ENCODE data around the gene ADAMTS7. TPM values are rescaled to one million over a fixed set of nuclear protein-coding genes. Genes with fewer than 3 reads are reported as not detected.
"Not testable (repeated sequence)": the region's sequence is repeated elsewhere in the genome, so short reads cannot be mapped to it uniquely, and the experiment has no call there.

Gene ADAMTS7
- total and polyA plus RNA-seq, 2 of the 8 experiments (the other 6 are each of a cell fraction or from before 2014, with no cell fraction given) = 27.9 to 45.2 TPM

- H2BK120ac ChIP-seq (replicated peaks; ENCODE audit: low read depth, low read length); H3K27ac ChIP-seq (ENCODE audit: low read depth, low read length); H2BK20ac ChIP-seq (ENCODE audit: low read length); H3K18ac ChIP-seq (ENCODE audit: extremely low read depth, low read length); H3K4me1 ChIP-seq (replicated peaks in 1 of 4; ENCODE audit: control insufficient read depth in 3 of 4, insufficient read depth in 4 of 4, low read length in 3 of 4); POLR2A ChIA-PET (ENCODE audit: partially characterized antibody); H3K79me1 ChIP-seq (ENCODE audit: low read depth, low read length); DNase-seq (ENCODE audit: low read depth in 1 of 2, low spot score in 2 of 2); H3K9me3 ChIP-seq (ENCODE audit: insufficient read depth in 2 of 2, low read depth in 1 of 2, low read length in 1 of 2); H4K8ac ChIP-seq (ENCODE audit: extremely low read depth, insufficient read depth, low read length); FAIRE-seq; H3K9ac ChIP-seq (replicated peaks in 1 of 4; ENCODE audit: extremely low read depth in 1 of 4, low read depth in 3 of 4, low read length in 3 of 4); H3K23ac ChIP-seq (ENCODE audit: insufficient read length); H2BK15ac ChIP-seq (ENCODE audit: low read length); H4K20me1 ChIP-seq (replicated peaks in 1 of 2; ENCODE audit: control insufficient read depth in 1 of 2, insufficient read depth in 2 of 2, low read length in 2 of 2); H2AFZ ChIP-seq (ENCODE audit: low read length); H3K4ac ChIP-seq (replicated peaks; ENCODE audit: insufficient read length, low read depth, low read length); H4K91ac ChIP-seq (replicated peaks; ENCODE audit: insufficient read length, low read length); H4K5ac ChIP-seq (ENCODE audit: insufficient read length, low read depth, low read length); H3K4me2 ChIP-seq (ENCODE audit: insufficient read depth in 1 of 2, low read depth in 2 of 2, low read length in 2 of 2); H2AK5ac ChIP-seq (ENCODE audit: low read depth, low read length); H3K23me2 ChIP-seq (ENCODE audit: low read depth, low read length); H3K56ac ChIP-seq (replicated peaks; ENCODE audit: insufficient read length, low read depth, low read length); H2BK5ac ChIP-seq (ENCODE audit: low read depth, low read length); H3K36me3 ChIP-seq (ENCODE audit: control insufficient read depth in 2 of 4, insufficient read depth in 4 of 4, low read length in 3 of 4); H3K14ac ChIP-seq (ENCODE audit: insufficient read length); H2BK12ac ChIP-seq (ENCODE audit: low read depth, low read length); H3K27me3 ChIP-seq (replicated peaks in 1 of 4; ENCODE audit: control insufficient read depth in 3 of 4, extremely low read depth in 1 of 4, insufficient read depth in 3 of 4, low read length in 3 of 4); H3K79me2 ChIP-seq (ENCODE audit: control insufficient read depth in 1 of 2, insufficient read depth in 2 of 2, low read length in 2 of 2); H3K4me3 ChIP-seq (ENCODE audit: extremely low read depth in 1 of 4, insufficient read depth in 2 of 4, low read depth in 3 of 4, low read length in 4 of 4): not testable (repeated sequence)
- CTCF ChIA-PET (ENCODE audit: partially characterized antibody) = interaction anchor here (1.1 to 13.9 kb wide), 5 partner anchors 35 to 795 kb away, joined by 3 to 82 read pairs (median 4); partner anchors contain the start of gene ADAMTS7
- 77% methylated on average over 13 of the region's 14 CpGs; no CpG with 5 or more reads in 1 of the 2 experiments for WGBS, 2 experiments (ENCODE audit: extremely low coverage in 1 of 2, insufficient coverage in 1 of 2, insufficient read length in 1 of 2, insufficient replicate concordance in 2 of 2, low coverage in 1 of 2, low lambda C conversion rate in 2 of 2, missing lambda C conversion rate in 1 of 2)
Measured at GRCh38 chr15:78754637-78755280, 56.5 kb downstream of the ADAMTS7 start.

Data from H1 (cell line).